ENCODE results near the gene TRPV2. TPM values are rescaled to one million over a fixed set of nuclear protein-coding genes. Genes with fewer than 3 reads are reported as not detected.

Gene TRPV2
- total and polyA plus RNA-seq, 11 donors, result 5.2 to 43.5 (median 8.8) TPM

DNA sequence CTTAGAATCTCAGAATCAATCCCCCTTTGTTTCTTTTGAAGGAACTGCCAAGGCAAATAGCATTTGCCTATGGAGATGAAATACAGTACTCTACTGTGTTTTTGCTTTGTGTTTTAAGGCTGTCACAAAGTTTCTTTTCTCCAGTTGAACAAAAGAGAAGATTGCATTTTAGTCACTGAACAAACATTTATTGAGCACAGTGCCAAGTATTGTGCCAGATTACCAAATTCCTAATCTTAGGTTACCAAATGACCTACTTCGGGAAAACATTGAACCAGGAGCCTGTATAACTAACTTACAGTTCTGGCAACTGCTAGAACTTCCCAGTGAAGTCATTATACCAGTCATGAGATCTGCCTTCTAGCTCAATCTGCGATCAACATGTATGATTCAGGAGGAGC is 37.4 kb upstream of the TRPV2 start:
- Histone ChIP-seq H3K27me3 (no peaks in the 10 kb centered on the region), H3K36me3 (peaks cover 0 to 13% (median 9%) of the 10 kb centered on the region in 9 donors), H3K9me3 (no peaks in the 10 kb centered on the region), H3K27ac (no peak overlapping the region), H3K4me1 (peaks cover 2 to 29% (median 17%) of the 10 kb centered on the region in 12 donors), H3K4me3 (no peak overlapping the region)
- WGBS, 4 donors, result 71 to 83% (median 75%) methylated on average over 2 of the region's 2 CpGs
- DNase-seq (no peak), ATAC-seq (no peak)
- TF ChIP-seq CTCF (IDR thresholded peaks at IDR 0.05) (no peak), POLR2A (IDR thresholded peaks at IDR 0.05) (no peak)
- intact Hi-C loops (cut with DNase I), result loop anchor here in 1 of 10 donors (5.0 kb wide), 1 partner anchor 144 kb away; no protein-coding TSS in a partner anchor

GRCh38 chr17:16378636-16379282 is 36.6 kb upstream of the TRPV2 start:
- Histone ChIP-seq H3K4me1 (peaks cover 10 to 36% (median 23%) of the 10 kb centered on the region in 12 donors), H3K4me3 (no peak overlapping the region), H3K27me3 (no peaks in the 10 kb centered on the region), H3K36me3 (peaks cover 0 to 21% (median 17%) of the 10 kb centered on the region in 9 donors), H3K9me3 (no peaks in the 10 kb centered on the region), H3K27ac (no peak overlapping the region)
- WGBS, 4 donors, result 80 to 82% (median 81%) methylated on average over 17 of the region's 17 CpGs
- no peak for DNase-seq
- intact Hi-C loops (cut with DNase I), result loop anchor here in 1 of 10 donors (5.0 kb wide), 1 partner anchor 144 kb away; no protein-coding TSS in a partner anchor
- no peak for ATAC-seq
- TF ChIP-seq POLR2A (IDR thresholded peaks at IDR 0.05), result no peak
- TF ChIP-seq CTCF (IDR thresholded peaks at IDR 0.05), result no peak

DNA sequence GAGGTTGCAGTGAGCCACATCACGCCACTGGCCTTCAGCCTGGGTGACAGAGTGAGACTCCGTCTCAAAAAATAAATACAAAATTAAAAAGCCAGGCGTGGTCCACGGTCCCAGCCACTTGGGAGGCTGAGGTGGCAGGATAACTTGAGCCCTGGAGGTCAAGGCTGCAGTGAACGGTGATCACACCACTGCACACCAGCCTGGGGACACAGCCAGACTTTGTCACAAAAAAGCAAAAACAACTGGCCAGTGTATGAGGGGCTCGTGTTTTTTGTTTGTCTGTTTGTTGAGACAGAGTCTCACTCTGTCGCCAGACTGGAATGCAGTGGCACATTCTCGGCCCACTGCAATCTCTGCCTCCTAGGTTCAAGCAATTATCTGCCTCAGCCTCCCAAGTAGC is 35.7 kb upstream of the TRPV2 start:
- H3K4me3 ChIP-seq, result no peak overlapping the region
- no peaks in the 10 kb centered on the region for H3K9me3 ChIP-seq
- H3K27me3 ChIP-seq, result no peaks in the 10 kb centered on the region
- ATAC-seq (no peak), DNase-seq (no peak)
- intact Hi-C loops (cut with DNase I), result loop anchor here in 7 of 10 donors (2.0 to 10.0 kb wide), 5 partner anchors 38 to 143 kb away; partner anchors contain the start of gene TRPV2 (in 2 of the 7)
- 80 to 92% (median 88%) methylated on average over 8 of the region's 8 CpGs for WGBS, 4 donors
- peak overlapping the region in 1 of 12 donors; percentile 91 for H3K27ac ChIP-seq
- peaks cover 0 to 24% (median 19%) of the 10 kb centered on the region in 9 donors for H3K36me3 ChIP-seq
- peaks cover 10 to 36% (median 24%) of the 10 kb centered on the region in 12 donors for H3K4me1 ChIP-seq
- TF ChIP-seq POLR2A (IDR thresholded peaks at IDR 0.05) (no peak), CTCF (IDR thresholded peaks at IDR 0.05) (no peak)

GRCh38 chr17:16380640-16381495 is 34.5 kb upstream of the TRPV2 start, which contains the start of gene UBB:
UBB (plus strand) TSS chr17:16381091; CDS start chr17:16381908, 817 bp downstream.
- Histone ChIP-seq H3K27me3 (no peaks in the 10 kb centered on the region), H3K9me3 (no peaks in the 10 kb centered on the region), H3K27ac (peak within 1 kb of the TSS; percentile 88 to 99 (median 95)), H3K36me3 (peaks cover 0 to 25% (median 19%) of the 10 kb centered on the region in 9 donors), H3K4me1 (peaks cover 10 to 35% (median 25%) of the 10 kb centered on the region in 12 donors), H3K4me3 (peak within 1 kb of the TSS; percentile 45 to 83 (median 72))
- ATAC-seq (peak; percentile 98 to 99 (median 99)), DNase-seq (peak; percentile 98)
- 0 to 1% (median 0%) methylated on average over 61 to 67 of the region's 67 CpGs for WGBS, 4 donors
- peak in 3 of 12 donors; percentile 10 to 17 (median 13) for TF ChIP-seq CTCF (IDR thresholded peaks at IDR 0.05)
- TF ChIP-seq POLR2A (IDR thresholded peaks at IDR 0.05), result peak; percentile 70 to 97
- intact Hi-C loops (cut with DNase I), result loop anchor here in 6 of 10 donors (1.0 to 10.0 kb wide), 5 partner anchors 25 to 64 kb away; partner anchors contain the start of gene TRPV2 (in 2 of the 6)
